ENCODE data around the gene MYT1.
A peak's percentile ranks its signal among the peaks of the same experiment; 100 is the strongest.

MYT1 gene

GRCh38 chr20:64191002-64191401 lies 26.8 kb downstream of the MYT1 start:
- H3K9me3 ChIP-seq (replicated peaks in 1 of 11): peaks cover 16 to 19% (median 18%) of the 10 kb centered on the region in 11 experiments
- no peak overlapping the region for H3K4me3 ChIP-seq
- H3K9ac ChIP-seq: no peak overlapping the region
- no peaks in the 10 kb centered on the region for H3K36me3 ChIP-seq
- H3K27me3 ChIP-seq: no peaks in the 10 kb centered on the region
- H3K4me1 ChIP-seq: peaks cover 12 to 28% (median 23%) of the 10 kb centered on the region in 10 experiments; a peak in 19 of 20 replicates
- no peaks in the 10 kb centered on the region; a peak in 2 of 22 replicates for H4K20me1 ChIP-seq
- no peak overlapping the region for H3K27ac ChIP-seq
- no peak overlapping the region for H3K4me2 ChIP-seq
- TF ChIP-seq Cebpa-rat (IDR thresholded peaks at IDR 0.05): no peak

- no peaks in the 10 kb centered on the region for H3K36me3 ChIP-seq
- H3K27ac ChIP-seq: no peak overlapping the region
- H3K9me3 ChIP-seq (replicated peaks in 1 of 11): peaks cover 2 to 5% (median 4%) of the 10 kb centered on the region in 11 experiments; a peak in 19 of 22 replicates
- no peaks in the 10 kb centered on the region; a peak in 2 of 22 replicates for H4K20me1 ChIP-seq
- H3K4me3 ChIP-seq: no peak overlapping the region
- no peaks in the 10 kb centered on the region for H3K27me3 ChIP-seq
- peaks cover 12 to 31% (median 23%) of the 10 kb centered on the region in 10 experiments; a peak in 19 of 20 replicates for H3K4me1 ChIP-seq
- peak overlapping the region in 8 of 11 experiments; percentile 65 to 87 (median 80); a peak in 15 of 22 replicates for H3K4me2 ChIP-seq
- TF ChIP-seq Cebpa-rat (IDR thresholded peaks at IDR 0.05): no peak
- H3K9ac ChIP-seq: no peak overlapping the region
Measured at GRCh38 chr20:64192406-64192805, 28.2 kb downstream of the MYT1 start.

DNA sequence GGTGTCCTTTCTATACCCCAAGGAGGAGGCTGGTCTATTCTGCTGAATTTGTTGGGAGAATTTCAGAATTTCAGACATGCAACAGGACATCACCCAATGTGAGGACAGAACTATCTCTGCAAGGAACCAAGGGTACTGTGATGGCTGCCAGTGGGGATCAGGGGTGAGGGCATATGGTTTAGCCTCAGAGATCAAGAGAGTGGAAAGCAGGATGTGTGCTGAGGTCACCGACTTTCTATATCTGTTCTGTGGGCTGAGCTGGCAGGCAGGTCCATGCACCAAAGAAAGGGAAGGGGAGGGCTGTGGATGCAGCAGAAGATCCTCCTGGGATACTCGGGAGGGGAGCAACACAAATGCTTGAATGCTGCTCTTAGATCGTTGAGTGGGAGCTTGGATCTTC lies 28.8 kb downstream of the MYT1 start:
- Histone ChIP-seq H3K27ac (no peak overlapping the region), H4K20me1 (no peaks in the 10 kb centered on the region; a peak in 2 of 22 replicates), H3K4me1 (peaks cover 12 to 35% (median 24%) of the 10 kb centered on the region in 10 experiments; a peak in 19 of 20 replicates), H3K36me3 (no peaks in the 10 kb centered on the region), H3K4me3 (no peak overlapping the region), H3K9me3 (replicated peaks in 1 of 11) (no peaks in the 10 kb centered on the region), H3K9ac (no peak overlapping the region), H3K27me3 (no peaks in the 10 kb centered on the region), H3K4me2 (peak overlapping the region in 10 of 11 experiments; percentile 35 to 87 (median 78); a peak in 20 of 22 replicates)
- TF ChIP-seq Cebpa-rat (IDR thresholded peaks at IDR 0.05): no peak

GRCh38 chr20:64194269-64194668 lies 30.0 kb downstream of the MYT1 start:
- H3K27me3 ChIP-seq: peaks cover 0 to 11% (median 0%) of the 10 kb centered on the region in 11 experiments; a peak in 5 of 22 replicates

GRCh38 chr20:64196309-64196708 lies 32.1 kb downstream of the MYT1 start:
- Histone ChIP-seq H3K9ac (no peak overlapping the region), H4K20me1 (peaks cover 0 to 8% (median 0%) of the 10 kb centered on the region in 11 experiments; a peak in 4 of 22 replicates), H3K4me2 (no peak overlapping the region), H3K36me3 (no peaks in the 10 kb centered on the region), H3K27ac (no peak overlapping the region), H3K9me3 (replicated peaks in 1 of 11) (peaks cover 0 to 3% (median 0%) of the 10 kb centered on the region in 11 experiments; a peak in 3 of 22 replicates), H3K4me1 (peaks cover 12 to 61% (median 48%) of the 10 kb centered on the region in 10 experiments; a peak in 19 of 20 replicates), H3K27me3 (peaks cover 0 to 15% (median 0%) of the 10 kb centered on the region in 11 experiments; a peak in 5 of 22 replicates), H3K4me3 (no peak overlapping the region)
- no peak for TF ChIP-seq Cebpa-rat (IDR thresholded peaks at IDR 0.05)

More at GRCh38 chr20:64194269-64194668, 30.0 kb downstream of the MYT1 start:
- Histone ChIP-seq H3K36me3 (no peaks in the 10 kb centered on the region), H3K4me3 (no peak overlapping the region), H4K20me1 (peaks cover 0 to 8% (median 0%) of the 10 kb centered on the region in 11 experiments; a peak in 4 of 22 replicates), H3K4me2 (peak overlapping the region in 7 of 11 experiments; percentile 72 to 87 (median 80); a peak in 13 of 22 replicates), H3K27ac (no peak overlapping the region), H3K9ac (no peak overlapping the region), H3K4me1 (peaks cover 12 to 47% (median 36%) of the 10 kb centered on the region in 10 experiments; a peak in 19 of 20 replicates), H3K9me3 (replicated peaks in 1 of 11) (no peaks in the 10 kb centered on the region)
- TF ChIP-seq Cebpa-rat (IDR thresholded peaks at IDR 0.05): no peak

GRCh38 chr20:64196847-64197306 lies 32.6 kb downstream of the MYT1 start:
- H3K27ac ChIP-seq: no peak overlapping the region
- no peak overlapping the region for H3K4me3 ChIP-seq
- TF ChIP-seq Cebpa-rat (IDR thresholded peaks at IDR 0.05): no peak
- H3K9me3 ChIP-seq (replicated peaks in 1 of 11): peaks cover under 1 to 8% (median 5%) of the 10 kb centered on the region in 11 experiments; a peak in 14 of 22 replicates
- peaks cover 0 to 8% (median 0%) of the 10 kb centered on the region in 11 experiments; a peak in 4 of 22 replicates for H4K20me1 ChIP-seq
- H3K4me1 ChIP-seq: peaks cover 12 to 61% (median 48%) of the 10 kb centered on the region in 10 experiments; a peak in 19 of 20 replicates
- H3K36me3 ChIP-seq: no peaks in the 10 kb centered on the region
- H3K9ac ChIP-seq: no peak overlapping the region
- peaks cover 0 to 15% (median 0%) of the 10 kb centered on the region in 11 experiments; a peak in 5 of 22 replicates for H3K27me3 ChIP-seq
- no peak overlapping the region for H3K4me2 ChIP-seq

GRCh38 chr20:64198347-64198746 lies 34.1 kb downstream of the MYT1 start:
- Histone ChIP-seq H3K9me3 (replicated peaks in 1 of 11) (peaks cover 4 to 12% (median 10%) of the 10 kb centered on the region in 11 experiments; a peak in 14 of 22 replicates), H3K4me3 (no peak overlapping the region), H4K20me1 (peaks cover 0 to 8% (median 0%) of the 10 kb centered on the region in 11 experiments; a peak in 3 of 22 replicates), H3K4me1 (peaks cover 6 to 48% (median 37%) of the 10 kb centered on the region in 10 experiments; a peak in 18 of 20 replicates), H3K36me3 (no peaks in the 10 kb centered on the region), H3K27ac (no peak overlapping the region), H3K27me3 (peaks cover 0 to 15% (median 0%) of the 10 kb centered on the region in 11 experiments; a peak in 5 of 22 replicates), H3K4me2 (peak overlapping the region in 10 of 11 experiments; percentile 5 to 84 (median 75); a peak in 17 of 22 replicates), H3K9ac (no peak overlapping the region)
- no peak for TF ChIP-seq Cebpa-rat (IDR thresholded peaks at IDR 0.05)

DNA sequence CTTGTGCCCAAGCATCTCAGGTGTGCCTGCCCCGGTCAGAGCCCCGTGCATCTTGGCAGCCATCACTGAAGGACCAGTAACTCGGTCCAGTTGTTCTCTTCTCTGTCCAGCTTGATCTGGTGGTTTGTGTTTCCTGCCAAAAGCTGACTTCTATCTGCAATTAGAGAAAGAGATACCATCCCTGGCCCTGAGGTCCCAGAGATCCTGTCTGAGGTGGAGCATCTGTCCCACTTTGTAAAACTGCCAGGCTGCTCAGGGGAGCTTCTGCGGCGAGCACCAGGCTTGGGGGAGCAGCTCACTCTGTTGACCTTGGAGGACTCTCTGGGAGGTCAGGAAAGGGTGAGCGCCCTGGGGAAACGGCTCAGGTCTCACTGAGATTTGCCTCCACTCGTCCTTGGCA lies 35.1 kb downstream of the MYT1 start:
- H3K36me3 ChIP-seq: no peaks in the 10 kb centered on the region
- peak overlapping the region in 8 of 11 experiments; percentile 58 to 84 (median 79); a peak in 15 of 22 replicates for H3K4me2 ChIP-seq
- peaks cover 0 to 37% (median 27%) of the 10 kb centered on the region in 10 experiments; a peak in 17 of 20 replicates for H3K4me1 ChIP-seq
- no peak overlapping the region for H3K27ac ChIP-seq
- peaks cover 0 to 15% (median 0%) of the 10 kb centered on the region in 11 experiments; a peak in 5 of 22 replicates for H3K27me3 ChIP-seq
- no peak overlapping the region for H3K9ac ChIP-seq
- peaks cover 0 to 8% (median 0%) of the 10 kb centered on the region in 11 experiments; a peak in 3 of 22 replicates for H4K20me1 ChIP-seq
- no peak for TF ChIP-seq Cebpa-rat (IDR thresholded peaks at IDR 0.05)
- H3K4me3 ChIP-seq: no peak overlapping the region
- peaks cover 4 to 12% (median 10%) of the 10 kb centered on the region in 11 experiments; a peak in 14 of 22 replicates for H3K9me3 ChIP-seq (replicated peaks in 1 of 11)

- Histone ChIP-seq H3K27me3 (peaks cover 0 to 15% (median 0%) of the 10 kb centered on the region in 11 experiments; a peak in 5 of 22 replicates), H4K20me1 (peaks cover 0 to 8% (median 0%) of the 10 kb centered on the region in 11 experiments; a peak in 3 of 22 replicates), H3K9me3 (replicated peaks in 1 of 11) (peaks cover 4 to 12% (median 10%) of the 10 kb centered on the region in 11 experiments; a peak in 14 of 22 replicates), H3K9ac (no peak overlapping the region), H3K4me2 (peak overlapping the region in 3 of 11 experiments; percentile 68 to 84 (median 73); a peak in 4 of 22 replicates), H3K27ac (no peak overlapping the region), H3K36me3 (no peaks in the 10 kb centered on the region), H3K4me1 (peaks cover 0 to 42% (median 26%) of the 10 kb centered on the region in 10 experiments; a peak in 17 of 20 replicates), H3K4me3 (no peak overlapping the region)
- TF ChIP-seq Cebpa-rat (IDR thresholded peaks at IDR 0.05): no peak
Measured at GRCh38 chr20:64200740-64201139, 36.5 kb downstream of the MYT1 start.

All from BLaER1 treated with 17β-estradiol and CSF1 and Interleukin-3, amounts not matched to agents 10 nM and 100 nM (cell line).